Heart left ventricle (tissue), 13 donors: ENCODE measurements around the gene MYOZ3.

Experiments used
- POLR2A ChIP-seq, 2 donors: fragments of 450-650 bp; IDR thresholded peaks; one replicate each; pipeline ENCODE4 v1.6.1; 2017; ENCODE audit warnings: antibody characterized with exemption in 2 of 2, mild to moderate bottlenecking in 2 of 2, moderate library complexity in 2 of 2
- TF ChIP-seq, protein P1 (sequence below), 12 donors: fragments of 200-600 bp; sonication (generic) in 4 of 12; IDR thresholded peaks; one replicate each; pipeline versions ENCODE4 v1.5.0 to v1.8.0; 2018 to 2022; ENCODE audit warnings: antibody characterized with exemption in 12 of 12, mild to moderate bottlenecking in 5 of 12
- donor health status: ischemic (EF 13 %, LVEDD 7.1; RV severe dilation, severe dysfunction).
- donor health status: DM: no; HTN: yes; CAD: no.
- donor health status: DM: no; HTN: no; CAD: no.
- donor health status: ischemic (EF 25% LVEDD 6.9; RV normal size, moderate dysfunction).
- donor health status: ischemic (EF 25% LVEDD 5.7; RV mildly dilated, moderate dysfunction).
- donor health status: ischemic (EF 35%, LVEDD 5.7; RV mildly dilated, moderate dysfunction).
- donor health status: nonischemic (EF 11% LVEDD 7.7; RV severe dilation, severe dysfunction).
- donor health status: DM: yes; HTN: yes; CAD: no.
- donor health status: PGD.
- donor health status: ischemic (EF 29% LVEDD 5.4; RV normal size, mild dysfunction).
- donor health status: nonischemic (EF 23%, LVEDD 6.1; RV moderate dilation, normal function).

DNA sequence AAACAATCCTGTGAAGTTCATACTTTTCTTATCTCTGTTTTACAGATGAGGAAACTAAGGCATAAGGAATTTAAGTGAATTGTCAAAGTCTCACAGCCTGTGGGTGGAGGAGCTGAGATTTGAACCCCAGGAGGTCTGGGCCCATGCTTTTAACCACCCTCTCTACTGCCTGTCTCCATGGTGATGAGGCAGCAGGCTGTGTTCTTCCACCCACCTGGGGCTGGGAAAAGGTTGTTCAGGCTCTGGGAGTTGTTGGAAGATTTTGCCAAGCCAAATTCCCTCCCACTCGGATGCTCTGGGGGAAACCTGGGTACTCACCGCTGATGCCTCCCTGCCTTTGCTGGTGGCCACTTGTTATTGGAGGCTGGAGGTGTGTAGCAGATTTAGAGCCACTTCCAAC is 38.9 kb upstream of the MYOZ3 start:
- TF ChIP-seq, protein P1, sequence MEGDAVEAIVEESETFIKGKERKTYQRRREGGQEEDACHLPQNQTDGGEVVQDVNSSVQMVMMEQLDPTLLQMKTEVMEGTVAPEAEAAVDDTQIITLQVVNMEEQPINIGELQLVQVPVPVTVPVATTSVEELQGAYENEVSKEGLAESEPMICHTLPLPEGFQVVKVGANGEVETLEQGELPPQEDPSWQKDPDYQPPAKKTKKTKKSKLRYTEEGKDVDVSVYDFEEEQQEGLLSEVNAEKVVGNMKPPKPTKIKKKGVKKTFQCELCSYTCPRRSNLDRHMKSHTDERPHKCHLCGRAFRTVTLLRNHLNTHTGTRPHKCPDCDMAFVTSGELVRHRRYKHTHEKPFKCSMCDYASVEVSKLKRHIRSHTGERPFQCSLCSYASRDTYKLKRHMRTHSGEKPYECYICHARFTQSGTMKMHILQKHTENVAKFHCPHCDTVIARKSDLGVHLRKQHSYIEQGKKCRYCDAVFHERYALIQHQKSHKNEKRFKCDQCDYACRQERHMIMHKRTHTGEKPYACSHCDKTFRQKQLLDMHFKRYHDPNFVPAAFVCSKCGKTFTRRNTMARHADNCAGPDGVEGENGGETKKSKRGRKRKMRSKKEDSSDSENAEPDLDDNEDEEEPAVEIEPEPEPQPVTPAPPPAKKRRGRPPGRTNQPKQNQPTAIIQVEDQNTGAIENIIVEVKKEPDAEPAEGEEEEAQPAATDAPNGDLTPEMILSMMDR (IDR thresholded peaks at IDR 0.05) = no peak
- TF ChIP-seq POLR2A (IDR thresholded peaks at IDR 0.05) = no peak
